Epithelial cell of proximal tubule (primary cell): Measurements from ENCODE around the gene SLC35A1. TPM values are rescaled to one million over a fixed set of nuclear protein-coding genes. Genes with fewer than 3 reads are reported as not detected.

Experiments
- DNase-seq: peaks from one replicate; pipeline ENCODE4 v3.0.0-alpha.2; 2011; ENCODE audit warnings: low read depth
- H3K4me3 ChIP-seq: 2 replicates; pipeline ENCODE4 v1.5.1; 2011; ENCODE audit warnings: low read depth, mild to moderate bottlenecking, low read length
- total RNA-seq: library from RNA; depleted of rRNA; stranded (reverse); fragments of >200 nt; gene quantifications from 2 replicates; pipeline ENCODE4 v1.2.3, GENCODE V29; 2015
- TF ChIP-seq, protein P1 (sequence below): conservative IDR thresholded peaks from 2 replicates; pipeline ENCODE4 v1.5.1; 2012; ENCODE audit warnings: low read depth, mild to moderate bottlenecking, low read length

The SLC35A1 gene
- total RNA-seq, 1 donor from 2014 or later, result 9.5 TPM

DNA sequence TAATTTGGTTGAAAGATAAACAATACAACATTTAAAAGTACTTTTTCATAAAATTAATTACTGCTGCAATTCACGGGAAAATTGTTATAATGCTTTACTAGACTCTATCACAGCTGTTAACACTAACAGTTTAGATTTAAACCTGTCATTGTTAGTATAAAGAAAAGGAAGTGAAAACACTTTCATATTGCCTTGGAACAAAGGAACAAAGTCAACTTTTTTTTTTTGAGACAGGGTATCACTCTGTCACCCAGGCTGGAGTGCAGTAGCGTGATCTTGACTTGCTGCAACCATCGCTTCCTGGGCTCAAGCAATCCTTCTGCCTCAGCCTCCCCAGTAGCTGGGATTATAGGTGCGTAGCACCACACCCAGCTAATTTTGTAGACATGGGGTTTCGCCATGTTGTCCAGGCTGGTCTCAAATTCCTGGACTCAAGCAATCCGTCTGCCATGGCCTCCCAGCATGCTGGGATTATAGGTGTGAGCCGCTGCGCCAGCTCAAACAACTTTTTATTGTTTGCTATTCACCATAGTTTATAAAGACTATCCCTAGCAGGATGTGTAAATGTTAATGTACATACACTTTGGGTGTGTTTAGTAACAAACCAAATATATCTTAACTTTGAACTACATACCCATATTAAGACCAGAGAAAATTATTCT is 22.1 kb downstream of the SLC35A1 start:
- TF ChIP-seq, protein P1, sequence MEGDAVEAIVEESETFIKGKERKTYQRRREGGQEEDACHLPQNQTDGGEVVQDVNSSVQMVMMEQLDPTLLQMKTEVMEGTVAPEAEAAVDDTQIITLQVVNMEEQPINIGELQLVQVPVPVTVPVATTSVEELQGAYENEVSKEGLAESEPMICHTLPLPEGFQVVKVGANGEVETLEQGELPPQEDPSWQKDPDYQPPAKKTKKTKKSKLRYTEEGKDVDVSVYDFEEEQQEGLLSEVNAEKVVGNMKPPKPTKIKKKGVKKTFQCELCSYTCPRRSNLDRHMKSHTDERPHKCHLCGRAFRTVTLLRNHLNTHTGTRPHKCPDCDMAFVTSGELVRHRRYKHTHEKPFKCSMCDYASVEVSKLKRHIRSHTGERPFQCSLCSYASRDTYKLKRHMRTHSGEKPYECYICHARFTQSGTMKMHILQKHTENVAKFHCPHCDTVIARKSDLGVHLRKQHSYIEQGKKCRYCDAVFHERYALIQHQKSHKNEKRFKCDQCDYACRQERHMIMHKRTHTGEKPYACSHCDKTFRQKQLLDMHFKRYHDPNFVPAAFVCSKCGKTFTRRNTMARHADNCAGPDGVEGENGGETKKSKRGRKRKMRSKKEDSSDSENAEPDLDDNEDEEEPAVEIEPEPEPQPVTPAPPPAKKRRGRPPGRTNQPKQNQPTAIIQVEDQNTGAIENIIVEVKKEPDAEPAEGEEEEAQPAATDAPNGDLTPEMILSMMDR, result no peak
- DNase-seq, result no peak
- H3K4me3 ChIP-seq, result no peak overlapping the region

DNA sequence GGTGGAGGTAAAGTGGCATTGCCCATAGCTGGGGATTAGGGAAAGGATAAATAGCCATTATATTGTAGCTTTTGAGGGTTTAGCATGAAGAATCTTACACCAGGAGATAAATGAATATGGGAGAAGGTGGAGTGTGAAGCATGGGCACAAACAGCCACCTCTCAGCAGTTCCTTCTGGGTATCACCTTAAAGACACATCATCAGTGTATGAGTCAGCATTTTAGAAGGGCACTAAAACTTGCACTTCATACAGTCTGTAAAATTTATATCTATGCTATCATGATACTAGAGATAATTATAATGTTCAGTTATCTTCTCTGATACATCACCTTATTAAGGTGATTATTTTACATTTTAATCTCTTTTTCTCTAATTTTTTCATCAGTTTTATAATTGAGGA is 25.3 kb downstream of the SLC35A1 start:
- no peak for DNase-seq
- H3K4me3 ChIP-seq, result no peak overlapping the region
- TF ChIP-seq, protein P1, result no peak

DNA sequence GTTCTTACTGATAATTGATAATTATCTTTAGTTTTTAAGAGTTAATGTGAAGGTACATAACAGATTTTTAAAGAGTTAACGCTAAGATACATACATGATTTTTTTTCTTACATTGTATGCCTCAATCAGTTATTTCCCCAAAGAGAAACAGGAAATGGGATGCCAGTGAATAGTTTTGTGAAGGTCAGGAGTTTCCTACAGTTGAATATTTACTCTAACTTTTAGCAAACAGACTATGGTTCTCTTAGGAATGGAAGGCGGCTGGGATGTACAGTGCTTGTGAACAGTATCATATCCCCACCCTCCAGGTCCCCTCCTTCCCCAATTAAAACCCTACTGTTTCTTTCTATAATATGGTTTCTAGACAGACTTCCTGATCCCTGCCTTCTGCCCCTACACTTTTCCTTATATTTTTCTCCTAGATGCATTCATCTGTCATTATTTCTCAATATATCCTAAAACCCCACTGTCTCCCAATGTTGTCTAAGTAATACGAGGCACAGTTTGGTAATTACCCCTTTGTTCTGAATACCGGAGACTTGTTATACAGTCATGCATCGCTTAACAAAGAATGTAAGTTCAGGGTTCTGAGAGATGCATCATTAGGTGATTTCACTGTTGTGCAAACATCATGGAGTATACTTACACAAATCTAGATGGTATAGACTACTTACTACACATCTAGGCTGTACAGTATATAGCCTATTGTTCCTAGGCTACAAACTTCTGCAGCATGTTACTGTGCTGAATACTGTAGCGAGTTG is 29.2 kb downstream of the SLC35A1 start:
- H3K4me3 ChIP-seq, result no peak overlapping the region
- DNase-seq, result no peak
- TF ChIP-seq, protein P1, result no peak

DNA sequence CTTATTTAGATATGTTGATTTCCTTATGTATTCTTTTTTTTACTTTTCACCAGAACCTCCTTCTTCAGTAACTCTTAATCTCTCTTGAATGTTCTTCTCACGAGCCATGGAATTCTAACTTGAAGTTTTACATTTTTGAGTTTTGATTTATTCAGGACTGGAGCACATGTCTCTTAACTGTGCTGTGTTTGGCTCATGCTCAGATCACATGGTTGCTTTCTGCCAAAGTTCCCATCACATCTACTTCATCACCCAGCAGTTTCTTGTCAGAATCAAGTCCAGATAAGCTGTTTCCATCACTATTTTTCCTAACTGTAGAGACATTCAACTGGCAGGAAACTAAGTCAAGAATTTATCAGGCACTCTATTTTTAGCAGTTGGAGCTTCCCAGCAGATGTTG is 31.7 kb downstream of the SLC35A1 start:
- TF ChIP-seq, protein P1, result no peak
- DNase-seq, result no peak
- no peak overlapping the region for H3K4me3 ChIP-seq

DNA sequence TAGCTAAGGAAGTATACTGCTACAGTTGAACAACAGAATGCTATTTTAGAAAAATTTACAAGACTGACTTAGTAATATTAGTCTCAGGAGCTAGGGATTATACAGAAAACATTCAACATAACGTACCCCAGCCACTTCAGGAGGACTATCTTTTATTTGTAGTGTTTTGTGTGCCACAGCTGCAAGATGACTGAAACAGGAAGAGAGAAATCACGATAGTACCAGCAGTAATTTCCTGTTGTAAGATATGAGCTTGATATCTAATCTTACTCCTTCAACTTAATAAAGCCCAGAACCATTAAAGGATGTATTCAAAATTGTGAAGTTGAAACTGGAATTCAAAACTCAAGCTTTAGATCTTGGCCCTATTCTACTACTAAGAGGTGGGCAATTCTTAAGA is 42.1 kb downstream of the SLC35A1 start:
- no peak overlapping the region for H3K4me3 ChIP-seq
- TF ChIP-seq, protein P1, result no peak
- no peak for DNase-seq

DNA sequence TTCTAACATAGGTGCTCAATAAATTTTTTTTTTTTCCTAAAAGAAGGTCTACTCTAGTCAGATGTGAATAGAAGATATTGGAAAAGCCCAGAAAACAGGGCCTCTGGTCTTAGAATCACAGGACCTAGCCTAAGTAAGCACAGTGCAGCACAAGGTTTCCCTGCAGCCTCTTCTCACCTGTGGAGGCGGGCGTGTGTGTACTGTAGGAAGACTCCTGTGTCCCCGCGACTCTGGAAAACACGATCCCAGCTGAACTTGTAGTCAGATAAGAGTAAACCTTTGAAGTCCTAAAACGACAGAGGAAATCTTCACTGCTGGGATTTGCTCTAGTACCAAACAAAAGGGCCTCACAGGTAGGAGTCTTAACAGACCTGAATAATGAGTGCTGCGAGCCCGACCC is 45.7 kb downstream of the SLC35A1 start:
- no peak overlapping the region for H3K4me3 ChIP-seq
- TF ChIP-seq, protein P1, result no peak

DNA sequence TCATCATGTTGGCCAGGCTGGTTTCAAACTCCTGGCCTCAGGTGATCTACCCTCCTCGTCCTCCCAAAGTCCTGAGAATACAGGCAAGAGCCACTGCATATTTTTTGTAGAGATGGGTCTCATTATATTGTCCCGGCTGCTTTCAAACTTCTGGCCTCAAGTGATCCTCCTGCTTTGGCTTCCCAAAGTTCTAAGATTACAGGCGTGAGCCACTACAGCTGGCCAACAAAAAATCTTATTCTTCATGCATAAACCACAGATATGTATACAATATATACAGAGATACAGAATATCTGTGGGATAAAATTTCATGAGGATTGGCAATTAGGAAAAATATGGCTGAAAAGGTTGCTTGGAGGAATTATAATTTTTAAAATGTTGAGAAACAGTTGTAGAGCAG is 49.9 kb downstream of the SLC35A1 start:
- no peak overlapping the region for H3K4me3 ChIP-seq
- no peak for DNase-seq
- TF ChIP-seq, protein P1, result no peak

More for the DNA sequence above, 45.7 kb downstream of the SLC35A1 start:
- no peak for DNase-seq
